Stimulated activated CD8-positive, alpha-beta memory T cell treated with anti-CD3 and anti-CD28 coated beads, Interleukin-12 subunit alpha, Interleukin-12 subunit beta, amount 100 ng/mL, for 4 hours (primary cell): ENCODE measurements around the gene SPN.
"Not testable (repeated sequence)": the region's sequence is repeated elsewhere in the genome, so short reads cannot be mapped to it uniquely, and the experiment has no call there.

Experiments
- DNase-seq: peaks from one replicate; pipeline ENCODE4 v3.0.0-alpha.2; 2020; ENCODE audit warnings: low read depth

The SPN gene

GRCh38 chr16:29646947-29647346 is 16.1 kb upstream of the SPN start:
- DNase-seq = no peak

GRCh38 chr16:29649588-29650494 is 13.2 kb upstream of the SPN start:
- DNase-seq = no peak

GRCh38 chr16:29650771-29651170 is 12.3 kb upstream of the SPN start:
- no peak for DNase-seq

GRCh38 chr16:29651774-29652349 is 11.2 kb upstream of the SPN start:
- DNase-seq = no peak

- no peak for DNase-seq
Observed at GRCh38 chr16:29653471-29653870, 9.6 kb upstream of the SPN start.

- DNase-seq = not testable (repeated sequence)
Observed at GRCh38 chr16:29653890-29654289, 9.2 kb upstream of the SPN start.

GRCh38 chr16:29656688-29657523 is 6.1 kb upstream of the SPN start:
- DNase-seq = no peak

GRCh38 chr16:29658705-29659104 is 4.3 kb upstream of the SPN start:
- DNase-seq = no peak

GRCh38 chr16:29662000-29662728 is 883 bp upstream of the SPN start:
- no peak for DNase-seq

- peak; percentile 21 for DNase-seq
Observed at GRCh38 chr16:29662729-29663015, 375 bp upstream of the SPN start.

- DNase-seq = no peak
Observed at GRCh38 chr16:29663807-29664090, 702 bp downstream of the SPN start.

- peak; percentile 20 for DNase-seq
Observed at GRCh38 chr16:29664091-29664921, 1.3 kb downstream of the SPN start.

- no peak for DNase-seq
Observed at GRCh38 chr16:29665294-29666077, 2.4 kb downstream of the SPN start.

- DNase-seq = not testable (repeated sequence)
Observed at GRCh38 chr16:29667322-29667610, 4.2 kb downstream of the SPN start.

- DNase-seq = no peak
Observed at GRCh38 chr16:29667755-29668154, 4.7 kb downstream of the SPN start.

GRCh38 chr16:29668267-29668666 is 5.2 kb downstream of the SPN start:
- DNase-seq = no peak

- no peak for DNase-seq
Observed at GRCh38 chr16:29673501-29673900, 10.5 kb downstream of the SPN start.

- DNase-seq = no peak
Observed at GRCh38 chr16:29674188-29674587, 11.1 kb downstream of the SPN start.

GRCh38 chr16:29675811-29676643 is 13.0 kb downstream of the SPN start:
- no peak for DNase-seq
